ENCODE measurements around the gene SYK.
"Not testable (repeated sequence)": the region's sequence is repeated elsewhere in the genome, so short reads cannot be mapped to it uniquely, and the experiment has no call there.

Gene SYK

GRCh38 chr9:90793729-90794128 lies 7.9 kb upstream of the SYK start:
- in situ Hi-C loops (cut with MboI; ENCODE audit: low sequenced_read_pairs), result no loop called here

DNA sequence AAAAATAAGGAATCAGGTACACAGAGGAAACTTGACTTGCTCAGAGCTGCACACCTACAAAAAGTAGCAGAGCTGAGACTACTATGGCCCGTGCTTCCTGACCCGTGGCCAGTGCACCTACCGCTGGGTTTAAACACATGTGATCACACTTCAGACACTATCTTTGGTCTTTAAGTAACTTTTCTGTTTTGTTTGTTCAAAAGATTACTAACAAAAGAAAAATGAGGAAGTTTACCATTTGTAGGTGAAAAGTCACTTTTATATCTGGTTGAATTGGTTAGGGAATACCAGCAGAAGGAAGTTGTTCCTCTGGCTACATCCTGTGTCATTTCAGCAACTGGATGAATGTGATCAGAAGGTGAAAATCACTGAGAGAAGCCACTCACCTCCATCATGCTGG lies 6.5 kb upstream of the SYK start:
- in situ Hi-C loops (cut with MboI; ENCODE audit: low sequenced_read_pairs), result no loop called here

DNA sequence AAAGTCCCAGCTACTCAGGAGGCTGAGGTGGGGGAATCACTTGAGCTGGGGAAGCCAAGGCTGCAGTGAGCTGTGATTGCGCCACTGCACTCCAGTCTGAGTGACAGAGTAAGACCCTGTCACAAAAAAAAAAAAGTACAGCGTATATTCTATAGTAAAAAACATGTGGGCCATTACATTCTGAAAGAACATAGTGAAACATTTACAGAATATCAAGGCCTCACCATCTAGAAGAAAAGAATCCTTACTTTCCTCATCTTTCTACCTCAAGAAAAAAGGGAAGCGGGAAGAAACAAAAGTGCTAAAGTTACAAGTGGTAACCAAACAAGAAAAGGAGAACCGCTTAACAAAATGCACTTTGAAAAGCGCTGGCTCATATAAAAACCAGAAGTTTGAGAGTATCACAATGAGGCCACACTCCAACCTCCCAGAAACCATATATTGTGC lies 5.7 kb upstream of the SYK start:
- in situ Hi-C loops (cut with MboI; ENCODE audit: low sequenced_read_pairs), result no loop called here

DNA sequence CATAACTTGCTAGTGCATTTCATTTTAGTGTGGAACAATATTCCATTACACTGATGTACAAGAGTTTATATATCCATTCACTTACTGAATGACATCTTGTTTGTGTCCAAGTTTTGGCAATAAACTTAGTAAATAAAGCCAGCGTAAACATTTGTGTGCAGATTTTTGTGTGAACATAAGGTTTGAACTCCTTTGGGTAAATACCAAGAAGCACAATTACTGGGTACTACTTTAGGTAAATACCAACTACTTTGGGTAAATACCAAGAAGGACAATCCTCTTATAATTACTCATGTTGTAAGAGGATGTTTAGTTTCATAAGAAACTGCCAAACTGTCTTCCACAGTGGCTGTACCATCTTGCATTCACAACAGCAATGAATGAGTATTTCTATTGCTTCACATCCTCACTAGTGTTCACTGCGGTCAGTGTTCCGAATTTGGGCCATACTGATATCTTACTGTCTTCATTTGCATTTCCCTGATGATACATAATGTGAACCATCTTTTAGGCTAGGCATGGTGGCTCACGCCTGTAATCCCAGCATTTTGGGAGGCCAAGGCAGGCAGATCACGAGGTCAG lies 2.3 kb upstream of the SYK start:
- in situ Hi-C loops (cut with MboI; ENCODE audit: low sequenced_read_pairs), result no loop called here

- in situ Hi-C loops (cut with MboI; ENCODE audit: low sequenced_read_pairs), result no loop called here
Observed at GRCh38 chr9:90801973-90802322, 329 bp downstream of the SYK start.

DNA sequence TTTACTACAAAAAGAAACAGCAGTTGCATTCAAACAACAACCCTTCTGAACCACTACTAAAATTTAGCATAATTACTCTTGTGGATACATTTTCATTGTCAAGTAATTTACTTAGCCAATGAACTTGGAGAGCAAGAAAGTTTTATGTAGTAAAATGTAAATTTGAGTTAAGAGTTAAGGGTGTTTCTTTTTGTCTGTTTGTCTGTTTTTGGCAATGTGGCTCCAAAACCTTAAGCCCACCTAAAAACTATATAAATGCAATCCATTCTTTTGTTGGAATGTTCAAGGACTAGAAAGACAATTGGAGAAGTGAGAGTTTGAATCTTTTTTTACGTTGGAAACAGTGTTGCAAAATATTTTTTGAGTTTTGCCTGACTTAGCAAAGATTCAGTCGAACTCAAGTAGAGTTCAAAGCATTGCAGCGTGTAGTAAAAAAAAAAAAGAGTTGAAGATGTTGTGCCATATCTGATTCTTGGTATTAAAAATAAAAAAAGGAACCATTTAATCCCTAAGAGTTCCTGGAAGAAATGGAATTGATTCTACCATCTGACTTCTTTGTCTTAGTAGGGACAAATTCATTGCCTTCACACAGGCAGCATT lies 867 bp downstream of the SYK start:
- in situ Hi-C loops (cut with MboI; ENCODE audit: low sequenced_read_pairs), result no loop called here

GRCh38 chr9:90803860-90804593 lies 2.4 kb downstream of the SYK start:
- in situ Hi-C loops (cut with MboI; ENCODE audit: low sequenced_read_pairs), result no loop called here

GRCh38 chr9:90805006-90805996 lies 3.7 kb downstream of the SYK start:
- in situ Hi-C loops (cut with MboI; ENCODE audit: low sequenced_read_pairs), result no loop called here

- in situ Hi-C loops (cut with MboI; ENCODE audit: low sequenced_read_pairs), result no loop called here
Observed at GRCh38 chr9:90807006-90807405, 5.4 kb downstream of the SYK start.

GRCh38 chr9:90808398-90808797 lies 6.8 kb downstream of the SYK start:
- in situ Hi-C loops (cut with MboI; ENCODE audit: low sequenced_read_pairs), result no loop called here

GRCh38 chr9:90808890-90809685 lies 7.5 kb downstream of the SYK start:
- in situ Hi-C loops (cut with MboI; ENCODE audit: low sequenced_read_pairs), result no loop called here

DNA sequence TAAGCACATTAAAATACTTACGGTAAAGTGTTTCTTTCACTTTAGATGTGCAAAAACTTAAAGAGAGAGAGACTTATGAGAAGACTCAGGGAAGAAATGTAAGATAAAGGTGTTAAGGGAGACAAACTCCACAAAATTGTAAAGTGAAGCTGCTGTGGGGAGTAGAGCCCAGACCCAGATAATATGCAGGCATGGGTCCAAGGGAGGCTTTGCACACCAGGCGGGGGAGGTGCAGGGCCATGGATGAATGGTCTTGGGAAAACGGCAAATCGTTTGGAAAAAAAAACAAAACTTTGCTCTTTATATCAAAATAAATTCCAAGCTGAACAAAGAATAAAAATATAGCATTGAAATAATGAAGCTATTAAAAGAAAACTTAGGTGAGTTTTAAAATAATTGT lies 9.1 kb downstream of the SYK start:
- in situ Hi-C loops (cut with MboI; ENCODE audit: low sequenced_read_pairs), result no loop called here

GRCh38 chr9:90813046-90813445 lies 11.4 kb downstream of the SYK start:
- in situ Hi-C loops (cut with MboI; ENCODE audit: low sequenced_read_pairs), result no loop called here

GRCh38 chr9:90813523-90813922 lies 11.9 kb downstream of the SYK start:
- in situ Hi-C loops (cut with MboI; ENCODE audit: low sequenced_read_pairs), result no loop called here

DNA sequence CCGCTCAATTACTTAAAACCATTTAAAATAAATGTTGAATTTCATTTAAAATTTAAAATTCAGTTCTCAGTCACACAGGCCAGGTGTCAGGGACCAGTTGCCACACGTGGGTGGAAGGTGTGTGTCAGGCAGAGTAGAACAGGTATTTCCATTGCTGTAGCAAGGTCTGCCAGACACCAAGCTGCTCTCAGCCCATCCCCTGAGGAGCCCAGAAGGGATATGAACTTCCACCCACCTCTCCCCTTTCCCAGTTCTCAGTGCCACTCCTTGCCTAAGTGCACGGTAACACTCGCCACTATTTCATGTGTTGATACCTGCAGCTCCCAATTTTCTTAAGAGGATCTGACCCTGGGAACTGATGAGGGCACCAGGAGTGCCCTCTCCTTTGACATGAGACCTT lies 12.7 kb downstream of the SYK start:
- in situ Hi-C loops (cut with MboI; ENCODE audit: low sequenced_read_pairs), result no loop called here

- in situ Hi-C loops (cut with MboI; ENCODE audit: low sequenced_read_pairs), result no loop called here
Observed at GRCh38 chr9:90815183-90815943, 13.7 kb downstream of the SYK start.

DNA sequence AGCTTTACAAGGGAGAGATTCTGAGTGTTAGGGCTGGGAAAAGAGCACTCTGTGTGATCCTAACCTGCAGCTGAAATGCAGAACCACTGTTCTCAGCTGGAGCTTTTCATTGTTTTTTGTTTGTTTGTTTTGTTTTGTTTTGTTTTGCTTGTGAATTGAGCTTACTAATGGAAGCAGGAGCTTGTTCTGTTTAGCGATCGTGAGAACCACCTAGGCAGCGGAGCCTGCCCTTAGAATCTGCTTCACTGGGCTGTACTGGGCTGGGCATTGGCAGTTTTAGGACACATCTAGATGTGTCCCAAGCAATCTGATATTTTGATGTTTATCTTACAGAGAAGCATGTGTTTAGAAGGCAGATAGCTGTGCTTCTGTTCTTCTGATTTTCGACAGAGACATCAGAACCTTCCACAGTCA lies 14.3 kb downstream of the SYK start:
- in situ Hi-C loops (cut with MboI; ENCODE audit: low sequenced_read_pairs), result no loop called here

GRCh38 chr9:90816690-90817089 lies 15.1 kb downstream of the SYK start:
- in situ Hi-C loops (cut with MboI; ENCODE audit: low sequenced_read_pairs), result no loop called here

DNA sequence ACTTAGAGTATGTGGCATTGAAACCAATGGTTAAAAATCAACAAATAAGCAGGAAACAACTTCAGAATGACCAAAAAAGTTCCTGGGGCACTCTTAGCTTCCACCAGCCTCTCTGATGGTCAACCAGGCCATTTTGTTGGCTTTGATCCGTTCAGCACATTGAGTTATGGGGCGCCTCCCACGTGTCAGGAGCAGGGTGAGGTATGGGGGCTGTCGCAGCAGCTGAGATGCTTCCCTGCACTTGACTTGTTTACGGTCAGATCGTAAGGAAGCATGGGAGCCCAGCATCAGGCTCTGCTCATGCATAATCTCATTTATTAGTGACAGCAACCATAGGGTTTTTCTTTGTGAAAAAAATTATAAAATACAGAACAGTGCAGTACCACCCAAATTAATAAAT lies 16.7 kb downstream of the SYK start:
- in situ Hi-C loops (cut with MboI; ENCODE audit: low sequenced_read_pairs), result no loop called here

DNA sequence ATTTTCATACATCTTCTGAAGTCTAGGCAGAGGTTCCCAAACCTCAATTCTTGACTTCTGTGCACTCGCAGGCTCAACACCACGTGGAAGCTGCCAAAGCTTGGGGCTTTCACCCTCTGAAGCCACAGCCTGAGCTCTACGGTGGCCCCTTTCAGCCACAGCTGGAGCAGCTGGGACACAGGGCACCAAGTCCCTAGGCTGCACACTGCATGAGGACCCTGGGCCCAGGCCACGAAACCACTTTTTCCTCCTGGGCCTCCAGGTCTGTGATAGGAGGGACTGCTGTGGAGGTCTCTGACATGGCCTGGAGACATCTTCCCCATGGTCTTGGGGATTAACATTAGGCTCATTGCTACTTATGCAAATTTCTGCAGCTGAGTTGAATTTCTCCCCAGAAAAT lies 18.8 kb downstream of the SYK start:
- in situ Hi-C loops (cut with MboI; ENCODE audit: low sequenced_read_pairs), result not testable (repeated sequence)
